HG03565 (cell line): Measurements from ENCODE around the gene OSBPL5.

Source experiments
- ATAC-seq: cut with Tn5 transposase; IDR thresholded peaks from one replicate; pipeline ENCODE4 v1.9.1; 2021; ENCODE audit warnings: mild to moderate bottlenecking, moderate library complexity; ENCODE audit not compliant: unreplicated experiment

The OSBPL5 gene

DNA sequence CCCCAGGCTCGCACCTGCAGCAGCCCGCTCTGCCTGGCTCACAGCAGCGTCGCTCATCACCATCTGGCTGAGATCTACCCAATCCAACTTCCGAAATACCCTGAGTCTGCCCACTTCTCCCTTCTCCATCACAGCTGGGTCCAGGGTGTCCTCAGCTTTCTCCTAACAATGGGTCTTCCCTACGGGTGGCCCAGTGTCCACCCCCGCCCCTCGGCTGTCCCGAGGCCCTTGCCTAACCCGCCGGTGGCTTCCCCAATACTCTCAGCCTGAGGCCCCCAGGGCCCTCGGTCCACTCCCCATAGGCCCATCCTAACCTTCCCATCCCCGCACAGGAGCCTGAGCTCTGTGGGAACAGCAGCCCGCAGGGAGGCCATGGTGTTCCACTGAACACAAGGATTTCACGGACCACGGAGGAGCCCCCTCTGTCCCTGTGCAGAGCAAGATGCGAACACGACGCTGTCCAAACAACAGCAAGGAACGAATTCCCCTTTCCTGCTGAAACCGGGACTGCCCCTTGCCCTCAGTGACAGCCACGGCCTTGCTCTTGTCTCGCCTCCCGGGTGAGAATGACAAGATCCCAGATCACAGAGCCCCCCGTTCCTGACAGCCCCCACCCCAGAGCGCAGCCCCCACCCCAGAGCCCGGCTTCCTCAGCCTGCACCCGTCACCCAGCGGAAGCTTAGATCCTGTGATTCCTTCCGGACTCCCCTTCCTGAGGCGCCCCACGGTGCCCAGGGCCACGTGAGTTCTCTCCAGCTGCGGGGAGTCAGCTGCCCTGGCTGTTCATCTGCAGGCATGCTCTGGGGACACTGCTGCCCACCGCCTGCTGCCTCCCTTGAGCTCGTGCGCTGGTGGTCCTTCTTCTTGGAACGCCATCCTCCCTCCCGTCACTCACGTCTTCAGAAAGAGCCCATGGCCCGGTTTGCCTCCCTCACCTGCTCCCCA, 59.0 kb downstream of the OSBPL5 start:
- no peak for ATAC-seq

DNA sequence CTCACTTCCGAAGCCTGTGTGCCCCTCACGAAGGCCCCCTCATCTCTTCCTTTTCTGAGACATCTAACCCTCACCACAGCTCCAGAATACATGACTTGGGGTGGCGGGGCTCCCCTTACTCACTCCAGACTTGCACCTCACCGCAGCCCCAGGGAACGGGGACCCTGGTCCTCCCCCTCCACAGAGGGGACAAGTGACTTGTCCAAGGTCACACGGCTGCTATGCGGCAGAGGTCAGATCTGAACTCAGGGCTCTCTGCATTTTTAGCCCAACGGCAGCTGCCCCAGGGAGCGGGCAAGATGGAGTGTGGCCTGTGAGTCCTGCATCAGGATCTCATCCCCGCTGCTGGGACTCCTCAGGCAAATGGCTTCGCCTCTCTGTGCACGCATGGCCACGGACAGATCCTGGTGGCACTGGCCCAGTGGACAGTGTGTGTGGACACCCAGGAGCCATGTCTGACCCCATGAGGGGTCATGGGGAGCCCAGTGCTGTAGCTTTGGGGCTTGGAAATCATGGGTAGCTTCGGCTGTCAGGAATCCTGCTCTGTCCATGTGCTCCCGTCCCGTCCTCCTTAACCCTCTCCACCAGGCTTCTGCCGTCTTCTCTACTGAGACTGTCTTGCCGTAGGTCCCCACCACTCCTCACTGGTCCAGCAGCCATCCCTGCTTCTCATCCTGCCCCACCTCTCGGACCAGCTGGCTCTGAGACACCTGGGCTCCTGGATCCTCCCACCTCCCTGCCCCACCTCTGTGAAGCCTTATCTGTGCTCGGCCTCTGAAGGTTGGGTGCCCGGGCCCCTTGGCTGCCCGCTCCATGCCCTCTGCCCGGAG, 59.9 kb downstream of the OSBPL5 start:
- ATAC-seq = no peak

DNA sequence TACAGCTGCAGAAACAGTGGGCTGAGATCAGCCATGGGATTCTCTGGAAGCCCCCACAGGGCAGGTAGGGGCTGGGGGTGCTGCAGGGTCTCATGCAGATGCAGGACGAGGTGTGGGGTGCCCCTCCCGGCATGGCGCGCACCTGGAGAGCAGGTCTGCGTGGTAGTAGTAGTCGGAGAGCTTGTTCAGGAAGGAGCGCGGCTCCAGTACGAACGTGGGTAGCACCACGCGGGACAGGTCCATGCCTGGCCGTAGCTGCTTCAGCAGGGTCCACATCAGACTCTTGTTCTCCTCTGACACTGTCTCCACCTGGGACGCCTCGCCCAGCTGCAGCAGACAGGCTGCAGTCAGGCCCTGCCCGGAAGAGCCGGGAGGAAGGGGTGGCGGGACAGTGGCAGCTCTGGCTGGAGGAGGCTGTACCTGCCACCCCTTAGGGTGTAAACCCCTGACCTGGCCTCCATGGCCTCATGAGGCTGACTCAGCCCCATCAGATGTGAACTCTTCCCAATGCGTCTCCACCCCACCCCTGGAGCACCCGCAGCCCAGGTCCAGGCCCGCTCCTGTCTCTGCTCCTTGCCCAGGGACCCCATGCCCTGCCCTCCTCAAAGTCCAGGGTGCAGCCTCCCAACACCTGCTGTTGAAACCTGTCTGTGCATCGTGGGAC, 60.9 kb downstream of the OSBPL5 start:
- no peak for ATAC-seq

DNA sequence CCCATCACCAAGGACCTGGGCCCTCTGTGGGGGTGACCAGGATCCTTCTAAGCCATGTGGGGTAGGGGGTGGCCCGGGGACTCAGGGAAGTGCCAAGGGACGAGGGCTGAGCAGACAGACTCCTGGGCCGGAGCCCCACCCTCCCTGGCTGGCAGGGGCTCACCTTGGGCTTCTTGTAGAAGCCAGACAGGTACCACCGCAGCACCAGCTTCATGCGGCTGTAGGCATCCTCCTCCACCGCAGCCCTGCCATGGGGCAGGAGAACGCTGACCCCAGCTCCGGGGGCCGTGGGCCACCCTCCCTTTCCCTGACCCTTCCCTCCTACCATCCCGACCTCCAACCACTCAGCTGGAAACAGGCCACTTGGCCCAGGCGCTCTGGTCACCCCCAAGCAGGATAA, 62.0 kb downstream of the OSBPL5 start:
- ATAC-seq = no peak

GRCh38 chr11:3102641-3102921, 62.5 kb downstream of the OSBPL5 start:
- ATAC-seq = no peak

- no peak for ATAC-seq
These were observed 63.0 kb downstream of the OSBPL5 start for GRCh38 chr11:3101921-3102640.

- no peak for ATAC-seq
These were observed 65.9 kb downstream of the OSBPL5 start for GRCh38 chr11:3099178-3099577.

DNA sequence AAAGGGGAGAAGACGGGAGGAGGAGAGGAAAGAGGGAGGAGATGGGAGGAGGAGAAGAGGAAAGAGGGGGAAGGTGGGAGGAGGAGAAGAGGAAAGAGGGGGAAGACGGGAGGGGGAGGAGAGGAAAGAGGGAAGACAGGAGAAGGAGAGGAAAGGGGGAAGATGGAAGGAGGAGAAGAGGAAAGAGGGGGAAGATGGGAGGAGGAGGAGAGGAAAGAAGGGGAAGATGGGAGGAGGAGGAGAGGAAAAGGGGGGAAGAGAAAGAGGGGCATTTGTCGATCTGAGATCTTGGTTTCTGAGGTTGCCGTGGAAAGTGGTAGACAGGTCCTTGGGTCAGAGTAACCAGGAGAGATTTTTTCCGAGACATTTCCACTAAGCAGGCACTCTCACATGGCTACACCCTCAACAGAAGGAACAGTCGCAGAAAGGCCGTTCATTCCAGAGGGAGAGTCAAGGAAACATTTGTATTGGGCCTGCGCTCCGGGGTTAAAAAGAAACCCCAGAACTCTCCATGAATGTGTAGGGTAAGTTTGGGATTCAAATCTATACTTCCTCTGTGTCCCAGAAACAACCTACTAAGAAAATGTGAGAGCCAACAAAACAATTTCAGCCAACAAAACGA, 68.1 kb downstream of the OSBPL5 start:
- ATAC-seq = no peak

DNA sequence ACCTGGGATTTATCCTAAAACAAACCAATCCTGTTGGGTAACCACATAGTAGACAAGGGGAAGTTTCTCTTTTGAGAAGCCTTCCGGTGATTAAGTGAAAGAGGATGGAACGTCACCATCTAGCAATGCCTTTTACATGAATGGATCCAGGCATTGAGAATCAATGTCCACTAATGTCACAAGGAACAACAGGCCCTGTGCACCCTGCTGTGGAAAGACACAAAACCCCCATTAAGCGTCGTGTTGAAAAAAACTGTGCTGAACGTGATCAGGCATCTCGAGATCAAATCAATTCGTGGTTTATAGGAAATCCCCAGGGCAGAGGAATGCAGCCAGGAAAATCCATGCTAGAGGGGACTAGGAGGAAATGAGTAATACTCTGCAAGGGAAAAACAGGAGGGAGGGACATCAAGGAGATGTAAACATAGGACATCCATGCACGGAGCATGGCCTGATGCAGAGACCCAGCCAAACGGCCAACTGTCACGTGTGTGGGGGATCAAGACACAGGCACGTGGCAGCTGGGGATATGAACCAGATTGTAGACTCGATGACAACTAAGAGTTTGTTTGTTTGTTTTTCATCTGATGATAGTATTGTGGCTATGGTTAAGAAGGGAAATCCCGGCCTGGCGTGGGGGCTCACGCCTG, 69.3 kb downstream of the OSBPL5 start:
- no peak for ATAC-seq

- ATAC-seq = no peak
These were observed 70.8 kb downstream of the OSBPL5 start for GRCh38 chr11:3094223-3094824.

DNA sequence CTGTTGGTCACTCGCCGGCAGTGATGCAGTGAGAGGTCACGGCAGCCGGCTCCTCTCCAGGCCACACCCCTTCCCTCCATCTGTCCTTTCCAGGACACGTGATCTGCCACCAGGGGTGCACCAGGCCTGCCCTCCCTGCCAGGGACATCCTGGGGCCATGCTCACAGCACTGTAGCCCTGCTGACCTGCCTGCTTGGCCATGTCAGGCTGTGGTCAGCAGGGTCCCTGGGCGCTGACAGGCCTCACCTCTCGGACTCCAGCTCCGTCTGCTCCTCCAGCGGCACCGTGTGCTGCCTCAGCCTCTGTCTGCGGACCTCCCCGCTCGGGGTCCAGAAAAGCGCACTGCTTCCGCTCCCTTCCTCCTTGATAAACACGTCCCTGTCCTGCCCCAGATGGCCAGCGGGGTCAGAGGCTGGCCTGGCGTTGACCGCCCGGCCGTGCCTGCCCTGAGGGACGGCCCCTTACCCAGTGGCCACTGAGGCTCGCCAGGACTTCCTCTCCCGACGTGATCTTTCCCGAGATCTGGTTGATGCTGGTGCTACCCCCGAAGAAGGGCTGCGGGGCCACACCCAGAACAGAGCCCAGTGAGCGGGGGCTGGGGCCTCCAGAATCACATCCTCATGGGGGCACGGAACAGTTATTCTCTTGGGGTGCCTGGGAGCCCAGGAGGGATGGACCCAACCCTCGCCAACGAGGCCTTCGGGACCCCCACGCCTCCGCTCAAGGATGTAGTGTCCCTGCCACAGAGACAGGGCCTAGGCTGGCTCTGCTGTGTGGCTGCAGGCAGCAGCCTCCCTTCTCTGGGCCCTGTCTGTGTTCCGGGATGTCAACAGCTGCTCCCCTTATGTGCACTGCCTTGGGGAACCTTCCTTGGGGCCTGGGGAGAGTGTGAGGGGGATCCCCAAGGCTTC, 71.6 kb downstream of the OSBPL5 start:
- no peak for ATAC-seq

DNA sequence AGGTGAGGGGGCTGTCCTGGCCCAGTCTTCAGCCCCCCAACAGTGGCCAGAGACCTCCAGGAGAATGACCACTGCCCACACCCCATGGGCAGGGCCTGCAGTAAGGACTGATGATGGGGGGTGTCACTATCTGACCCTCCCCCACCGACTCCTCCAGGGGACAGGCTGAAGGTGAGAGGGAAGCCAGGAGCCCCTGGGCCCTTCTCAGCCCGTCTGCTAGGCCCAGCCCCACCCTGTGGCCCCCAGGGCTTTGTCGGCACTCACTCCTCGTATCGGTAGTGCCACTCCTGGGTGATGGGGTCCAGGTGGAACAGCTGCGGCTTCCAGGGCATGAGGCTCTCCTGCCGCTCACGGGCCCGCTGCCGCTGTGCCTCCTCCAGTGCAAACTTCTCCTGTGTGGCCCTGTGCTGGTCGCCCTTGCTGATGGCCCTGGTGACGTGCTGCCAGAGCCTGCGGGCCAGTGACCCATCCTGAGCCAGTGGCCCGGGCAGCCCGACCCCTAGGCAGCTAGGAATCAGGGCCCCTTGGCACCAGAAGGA, 72.4 kb downstream of the OSBPL5 start:
- no peak for ATAC-seq

DNA sequence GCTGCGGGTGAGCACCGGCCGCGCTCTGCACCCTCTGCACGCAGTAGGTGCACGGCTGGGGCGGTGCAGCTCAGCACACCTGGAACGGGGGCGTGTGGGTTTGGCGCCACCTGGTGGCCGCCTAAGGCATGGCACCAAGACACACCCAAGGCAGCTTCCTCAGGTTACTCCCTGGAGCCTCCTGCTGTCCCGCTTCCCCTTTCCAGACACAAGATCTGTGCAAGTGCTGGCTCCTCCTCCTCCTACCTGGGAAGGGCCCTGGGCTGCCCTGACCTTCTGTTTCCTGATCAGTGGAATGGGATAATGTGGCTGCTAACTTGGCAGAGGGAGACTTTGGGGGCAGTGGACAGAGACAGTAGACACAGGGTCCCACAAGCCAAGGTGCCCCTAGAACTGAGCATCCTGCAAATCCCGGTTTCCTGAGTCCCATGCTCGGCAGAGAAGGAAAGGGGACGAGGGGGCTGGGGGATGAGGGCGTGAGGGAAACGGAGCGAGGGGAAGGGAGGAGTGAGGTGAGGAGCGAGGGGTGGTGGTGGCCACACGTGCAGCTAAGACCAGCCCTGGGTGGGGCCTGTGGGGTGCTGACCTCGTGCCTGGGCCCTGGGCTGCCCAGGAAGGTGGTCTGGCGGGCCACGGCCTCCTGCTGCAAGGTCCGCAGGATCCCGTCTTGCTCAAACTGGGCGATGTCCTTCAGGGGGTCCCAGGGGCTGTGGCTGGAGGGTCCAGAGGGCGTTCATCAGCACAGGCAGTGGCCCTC, 73.1 kb downstream of the OSBPL5 start:
- ATAC-seq = peak; percentile 46

DNA sequence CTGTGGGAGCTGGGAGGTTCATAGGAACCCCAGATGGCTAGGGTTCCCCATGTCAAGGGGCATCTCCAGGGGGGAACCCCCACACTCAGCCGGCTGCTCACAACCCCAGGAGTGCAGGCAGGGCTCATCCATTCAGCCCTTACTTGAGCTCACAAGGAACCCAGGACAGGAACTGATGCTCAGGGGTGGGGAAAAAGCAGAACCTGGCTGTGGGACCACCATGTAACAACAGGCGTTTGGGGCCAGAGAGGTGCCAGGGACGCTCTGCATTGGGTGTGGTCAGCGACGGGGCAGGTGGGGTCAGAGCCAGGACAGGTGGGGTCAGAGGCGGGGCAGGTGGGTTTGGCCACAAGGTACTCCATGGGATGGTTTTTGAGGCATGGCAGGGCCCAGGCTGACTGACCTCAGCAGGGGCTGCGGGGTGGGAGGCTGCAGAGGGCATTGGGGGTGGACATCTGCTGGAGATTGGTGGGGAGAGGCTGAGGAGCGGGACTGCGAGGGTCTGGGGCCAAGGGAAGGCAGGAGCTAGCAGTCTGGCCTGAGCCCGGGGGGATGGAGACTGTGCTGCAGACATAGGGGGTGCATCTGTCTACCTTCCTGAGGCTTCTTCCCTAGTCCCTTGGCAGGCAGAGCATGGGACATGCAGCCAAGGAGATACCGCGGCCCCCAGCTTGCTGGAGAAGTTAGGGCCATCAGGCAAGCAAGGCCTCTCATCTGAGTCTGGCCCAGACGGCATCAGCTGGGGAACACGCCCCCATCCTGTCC, 73.8 kb downstream of the OSBPL5 start:
- ATAC-seq = no peak

DNA sequence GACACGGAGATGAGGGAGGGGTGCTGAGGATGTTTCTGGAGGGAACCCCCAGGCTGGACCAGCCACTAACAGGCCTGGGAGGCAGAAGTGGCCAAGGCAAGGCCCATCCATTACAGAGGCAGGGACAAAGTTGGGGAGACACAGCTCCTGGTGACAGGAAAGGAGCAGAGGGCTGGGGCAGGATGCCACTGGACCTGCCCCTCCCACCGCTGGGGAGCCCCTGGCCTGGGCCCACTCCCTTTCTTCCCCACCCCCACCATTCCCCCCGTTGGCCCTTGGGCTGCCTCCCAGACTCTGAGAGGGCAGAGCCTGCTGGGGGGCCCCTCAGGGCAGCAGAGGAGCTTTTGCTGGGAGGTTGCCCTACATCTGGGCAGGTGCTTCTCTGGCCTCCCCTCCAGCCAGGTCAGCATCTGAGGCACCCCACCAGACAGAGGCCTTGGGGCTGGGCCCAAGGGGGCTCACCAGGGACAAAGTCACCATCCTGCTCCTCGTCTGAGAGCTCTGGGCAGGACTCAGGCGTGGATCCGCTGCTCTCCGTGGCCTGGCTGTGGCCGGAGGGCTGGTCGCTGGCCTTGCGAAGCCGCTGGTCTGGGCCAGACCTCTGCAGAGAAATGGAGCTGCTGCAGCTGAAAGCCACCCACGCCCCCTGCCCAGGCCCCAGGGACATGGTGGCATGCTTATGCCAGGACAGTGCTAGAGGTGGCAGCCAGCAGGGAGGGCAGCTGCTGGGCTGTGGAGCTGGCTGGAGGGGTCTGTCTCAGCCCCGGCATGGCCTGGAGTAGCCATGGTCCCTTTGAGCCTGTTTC, 74.8 kb downstream of the OSBPL5 start:
- ATAC-seq = no peak
